Pancreas (tissue), 10 donors: ENCODE measurements around the gene PLA2G4E. TPM values are rescaled to one million over a fixed set of nuclear protein-coding genes. Genes with fewer than 3 reads are reported as not detected.

Experiments used
- ATAC-seq, 4 donors: fragments of 200-7000 bp; cut with Tn5 transposase; one replicate each; pipeline versions ENCODE4 v1.8.0 to v1.9.1; 2020; ENCODE audit warnings: mild to moderate bottlenecking in 4 of 4, moderate library complexity in 4 of 4
- DNase-seq, 6 donors: peaks; one replicate each; pipeline ENCODE4 v3.0.0-alpha.2; 2020
- FAIRE-seq: peaks from 2 replicates; lab custom pipeline; 2012; peaks lifted over from hg19 to GRCh38; lab: Jason Lieb, UNC
- H3K27ac ChIP-seq, 4 donors: fragments of 200-600 bp; sonication (generic); 1 replicate in 3 of 4; 2 replicates in 1 of 4; pipeline versions ENCODE4 v1.5.0 to v1.8.0; 2020
- H3K27me3 ChIP-seq, 4 donors: fragments of 200-600 bp; one replicate each; pipeline ENCODE4 v1.8.0; 2021
- H3K36me3 ChIP-seq, 3 donors: fragments of 200-600 bp; sonication (generic) in 1 of 3; one replicate each; pipeline versions ENCODE4 v1.5.0 to v1.8.0; 2020 to 2021
- H3K4me1 ChIP-seq, 3 donors: fragments of 200-600 bp; one replicate each; pipeline ENCODE4 v1.8.0; 2021
- H3K4me3 ChIP-seq, 4 donors: fragments of 200-600 bp; sonication (generic) in 2 of 4; one replicate each; pipeline versions ENCODE4 v1.5.0 to v1.8.0; 2020 to 2021
- H3K9me3 ChIP-seq, 4 donors: fragments of 200-600 bp; one replicate each; pipeline ENCODE4 v1.8.0; 2021
- WGBS, 2 donors: extraction: QIAGEN DNeasy Blood & Tissue Kit; methylation state at CpG; one replicate each; pipeline ENCODE4 v1.1.7; 2013; 5-methylcytosine and 5-hydroxymethylcytosine counted together
- intact Hi-C, 3 donors: fragments of 100-400 bp; cut with DNase I; formaldehyde crosslinking; loops; one replicate each; pipeline versions ENCODE4 v1.11.1 to v1.14.2; 2022
- polyA plus RNA-seq, 2 donors: library from polyadenylated mRNA; stranded (reverse); fragments of 200-250 nt; gene quantifications; one replicate each; pipeline ENCODE4 v1.2.3, GENCODE V29; 2013
- total RNA-seq, 6 donors: library from RNA; stranded (reverse); fragmentation: NEBNext Ultra II Directional in 4 of 6; extraction: Animal tissue kit (Norgen Biotek cat#: 25700) in 4 of 6; gene quantifications; one replicate each; pipeline versions ENCODE4 v1.2.1 to v1.2.4, GENCODE V29; 2021 to 2023
- TF ChIP-seq, protein P1 (sequence below), 4 donors: fragments of 200-600 bp; sonication (generic) in 3 of 4; IDR thresholded peaks; one replicate each; pipeline versions ENCODE4 v1.5.0 to v1.8.0; 2021; ENCODE audit warnings: antibody characterized with exemption in 4 of 4
- donor health status: healthy with polysubstance abuse.
- donor health status: DM: no; HTN: no; CAD: no; lungs with moderate emphysema.
- donor health status: DM: no; HTN: no; CAD: no.
- donor health status: control.
- donor health status: control.
- donor health status: Bipolar disorder and iron deficiency.
- donor health status: DM: yes; HTN: yes; CAD: no.
- donor health status: DM: no; HTN: no; CAD: no.
- donor health status: DM: no; HTN: no; CAD: no.
- donor health status: DM: yes; HTN: yes; CAD: no.

PLA2G4E gene
- total and polyA plus RNA-seq, 8 donors: 0.05 to 0.06 TPM; not detected in 6

GRCh38 chr15:42068601-42069000 is 47.8 kb upstream of the PLA2G4E start:
- FAIRE-seq (no peak), ATAC-seq (no peak), DNase-seq (no peak)
- Histone ChIP-seq H3K4me1 (no peaks in the 10 kb centered on the region), H3K27ac (no peak overlapping the region), H3K27me3 (no peaks in the 10 kb centered on the region), H3K36me3 (no peaks in the 10 kb centered on the region), H3K4me3 (no peak overlapping the region), H3K9me3 (no peaks in the 10 kb centered on the region)
- 89 to 94% methylated on average over 14 of the region's 14 CpGs for WGBS, 2 donors
- intact Hi-C loops: loop anchor here in 2 of 3 donors (5.0 kb wide), 1 partner anchor 64 kb away; no protein-coding TSS in a partner anchor
- TF ChIP-seq, protein P1, sequence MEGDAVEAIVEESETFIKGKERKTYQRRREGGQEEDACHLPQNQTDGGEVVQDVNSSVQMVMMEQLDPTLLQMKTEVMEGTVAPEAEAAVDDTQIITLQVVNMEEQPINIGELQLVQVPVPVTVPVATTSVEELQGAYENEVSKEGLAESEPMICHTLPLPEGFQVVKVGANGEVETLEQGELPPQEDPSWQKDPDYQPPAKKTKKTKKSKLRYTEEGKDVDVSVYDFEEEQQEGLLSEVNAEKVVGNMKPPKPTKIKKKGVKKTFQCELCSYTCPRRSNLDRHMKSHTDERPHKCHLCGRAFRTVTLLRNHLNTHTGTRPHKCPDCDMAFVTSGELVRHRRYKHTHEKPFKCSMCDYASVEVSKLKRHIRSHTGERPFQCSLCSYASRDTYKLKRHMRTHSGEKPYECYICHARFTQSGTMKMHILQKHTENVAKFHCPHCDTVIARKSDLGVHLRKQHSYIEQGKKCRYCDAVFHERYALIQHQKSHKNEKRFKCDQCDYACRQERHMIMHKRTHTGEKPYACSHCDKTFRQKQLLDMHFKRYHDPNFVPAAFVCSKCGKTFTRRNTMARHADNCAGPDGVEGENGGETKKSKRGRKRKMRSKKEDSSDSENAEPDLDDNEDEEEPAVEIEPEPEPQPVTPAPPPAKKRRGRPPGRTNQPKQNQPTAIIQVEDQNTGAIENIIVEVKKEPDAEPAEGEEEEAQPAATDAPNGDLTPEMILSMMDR (IDR thresholded peaks at IDR 0.05): no peak

- TF ChIP-seq, protein P1 (IDR thresholded peaks at IDR 0.05): no peak
- H3K9me3 ChIP-seq: no peaks in the 10 kb centered on the region
- DNase-seq (peak in 1 of 6 donors; percentile 41), FAIRE-seq (no peak), ATAC-seq (no peak)
- intact Hi-C loops: loop anchor here in 2 of 3 donors (5.0 kb wide), 1 partner anchor 65 kb away; no protein-coding TSS in a partner anchor
- no peak overlapping the region for H3K4me3 ChIP-seq
- no peak overlapping the region for H3K27ac ChIP-seq
- no peaks in the 10 kb centered on the region for H3K36me3 ChIP-seq
- no peaks in the 10 kb centered on the region for H3K4me1 ChIP-seq
- 28 to 30% methylated on average over 10 of the region's 10 CpGs for WGBS, 2 donors
- no peaks in the 10 kb centered on the region for H3K27me3 ChIP-seq
Observed at GRCh38 chr15:42066764-42067415, 46.0 kb upstream of the PLA2G4E start.

DNA sequence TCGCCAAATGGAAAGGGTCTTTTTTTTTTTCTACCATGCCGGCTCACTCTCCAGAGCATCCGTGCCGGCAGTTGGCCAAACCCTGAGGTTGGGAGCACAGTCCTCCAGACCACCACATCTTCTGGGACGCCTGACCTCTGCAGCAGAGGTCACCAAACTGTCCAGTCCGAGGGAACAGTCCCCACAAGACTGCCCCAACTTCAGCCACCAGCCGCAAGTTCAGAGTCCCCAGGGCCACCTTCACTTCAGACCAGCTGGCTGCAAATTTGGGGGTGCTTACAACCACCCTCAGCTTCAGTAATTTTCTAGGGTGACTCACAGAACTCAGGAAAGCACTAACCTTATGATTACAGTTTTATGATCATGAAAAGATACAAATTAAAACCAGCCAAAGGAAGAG is 44.6 kb upstream of the PLA2G4E start:
- ATAC-seq: no peak

DNA sequence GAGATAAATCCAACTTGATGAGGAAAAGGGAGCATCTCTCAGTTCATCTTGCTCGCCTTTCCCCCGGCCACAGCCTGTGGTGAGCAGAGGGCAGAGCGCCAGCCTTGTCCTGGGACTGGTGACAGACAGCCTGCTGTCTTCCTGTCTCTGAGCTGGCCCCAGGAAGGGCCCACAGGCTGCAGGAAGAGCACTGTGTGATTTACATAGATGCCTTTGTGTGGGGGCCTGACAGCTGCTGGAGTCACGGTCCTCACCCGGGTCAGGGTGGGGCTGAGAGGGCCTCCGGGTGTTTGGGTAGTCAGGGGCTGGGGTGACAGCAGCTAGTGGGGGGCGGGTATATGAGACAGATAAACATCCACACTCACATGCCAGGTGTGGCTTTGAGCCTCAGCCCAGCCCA is 44.2 kb upstream of the PLA2G4E start:
- intact Hi-C loops: loop anchor here in 2 of 3 donors (5.0 kb wide), 1 partner anchor 67 kb away; no protein-coding TSS in a partner anchor
- ATAC-seq: no peak
- peak in 2 of 6 donors; percentile 8 to 12 for DNase-seq
- Histone ChIP-seq H3K9me3 (no peaks in the 10 kb centered on the region), H3K27me3 (no peaks in the 10 kb centered on the region), H3K4me3 (no peak overlapping the region), H3K36me3 (no peaks in the 10 kb centered on the region), H3K27ac (no peak overlapping the region), H3K4me1 (peaks cover 4 to 16% (median 12%) of the 10 kb centered on the region in 3 donors)
- no peak for FAIRE-seq
- 66 to 70% methylated on average over 7 of the region's 7 CpGs for WGBS, 2 donors
- TF ChIP-seq, protein P1 (IDR thresholded peaks at IDR 0.05): no peak

More for the DNA sequence above, 44.6 kb upstream of the PLA2G4E start:
- TF ChIP-seq, protein P1 (IDR thresholded peaks at IDR 0.05): no peak
- peak in 1 of 6 donors; percentile 11 for DNase-seq
- no peak overlapping the region for H3K4me3 ChIP-seq
- no peak for FAIRE-seq
- 57 to 83% methylated on average over 6 to 7 of the region's 7 CpGs for WGBS, 2 donors
- no peak overlapping the region for H3K27ac ChIP-seq
- no peaks in the 10 kb centered on the region for H3K36me3 ChIP-seq
- H3K9me3 ChIP-seq: no peaks in the 10 kb centered on the region
- intact Hi-C loops: loop anchor here in 2 of 3 donors (5.0 kb wide), 1 partner anchor 67 kb away; no protein-coding TSS in a partner anchor
- H3K27me3 ChIP-seq: no peaks in the 10 kb centered on the region
- peaks cover 0 to 12% (median 7%) of the 10 kb centered on the region in 3 donors for H3K4me1 ChIP-seq

- TF ChIP-seq, protein P1 (IDR thresholded peaks at IDR 0.05): no peak
- H3K4me1 ChIP-seq: peaks cover 6 to 18% (median 14%) of the 10 kb centered on the region in 3 donors
- no peaks in the 10 kb centered on the region for H3K27me3 ChIP-seq
- 83 to 88% methylated on average over 4 of the region's 4 CpGs for WGBS, 2 donors
- no peaks in the 10 kb centered on the region for H3K36me3 ChIP-seq
- ATAC-seq (no peak), DNase-seq (peak in 2 of 6 donors; percentile 7 to 10), FAIRE-seq (no peak)
- no peak overlapping the region for H3K4me3 ChIP-seq
- intact Hi-C loops: no loop called here
- no peak overlapping the region for H3K27ac ChIP-seq
- H3K9me3 ChIP-seq: no peaks in the 10 kb centered on the region
Observed at GRCh38 chr15:42064271-42064670, 43.4 kb upstream of the PLA2G4E start.
